Effector memory CD8-positive, alpha-beta T cell (primary cell): Measurements from ENCODE around the gene CDCA4.

Source experiments
- ATAC-seq: fragments of 150-1000 bp; cut with Tn5 transposase; replicated peaks from 2 replicates; pipeline ENCODE4 v1.10.0; 2021; ENCODE audit warnings: mild to moderate bottlenecking, moderate library complexity
- DNase-seq, 3 experiments: peaks; one replicate each; pipeline ENCODE4 v3.0.0; 2021
- H3K27ac Mint-ChIP-seq, 2 donors: one replicate each; pipeline ENCODE4 v1.8.0; 2022; ENCODE audit warnings: mild to moderate bottlenecking in 2 of 2, mixed read lengths in 2 of 2, moderate library complexity in 2 of 2
- H3K27me3 Mint-ChIP-seq, 2 donors: one replicate each; pipeline ENCODE4 v1.8.0; 2022; ENCODE audit warnings: mixed read lengths in 2 of 2
- H3K36me3 Mint-ChIP-seq: one replicate; pipeline ENCODE4 v1.8.0; 2022; ENCODE audit warnings: mild to moderate bottlenecking, moderate library complexity, mixed read lengths; ENCODE audit not compliant: insufficient read depth
- H3K4me1 Mint-ChIP-seq, 2 donors: one replicate each; pipeline ENCODE4 v1.8.0; 2022; ENCODE audit warnings: low read depth in 2 of 2, mixed read lengths in 2 of 2
- H3K4me3 Mint-ChIP-seq, 2 donors: one replicate each; pipeline ENCODE4 v1.8.0; 2022; ENCODE audit warnings: mild to moderate bottlenecking in 2 of 2, mixed read lengths in 2 of 2, moderate library complexity in 2 of 2
- H3K9me3 Mint-ChIP-seq, 2 donors: one replicate each; pipeline ENCODE4 v1.8.0; 2022; ENCODE audit warnings: mixed read lengths in 2 of 2

Gene CDCA4

DNA sequence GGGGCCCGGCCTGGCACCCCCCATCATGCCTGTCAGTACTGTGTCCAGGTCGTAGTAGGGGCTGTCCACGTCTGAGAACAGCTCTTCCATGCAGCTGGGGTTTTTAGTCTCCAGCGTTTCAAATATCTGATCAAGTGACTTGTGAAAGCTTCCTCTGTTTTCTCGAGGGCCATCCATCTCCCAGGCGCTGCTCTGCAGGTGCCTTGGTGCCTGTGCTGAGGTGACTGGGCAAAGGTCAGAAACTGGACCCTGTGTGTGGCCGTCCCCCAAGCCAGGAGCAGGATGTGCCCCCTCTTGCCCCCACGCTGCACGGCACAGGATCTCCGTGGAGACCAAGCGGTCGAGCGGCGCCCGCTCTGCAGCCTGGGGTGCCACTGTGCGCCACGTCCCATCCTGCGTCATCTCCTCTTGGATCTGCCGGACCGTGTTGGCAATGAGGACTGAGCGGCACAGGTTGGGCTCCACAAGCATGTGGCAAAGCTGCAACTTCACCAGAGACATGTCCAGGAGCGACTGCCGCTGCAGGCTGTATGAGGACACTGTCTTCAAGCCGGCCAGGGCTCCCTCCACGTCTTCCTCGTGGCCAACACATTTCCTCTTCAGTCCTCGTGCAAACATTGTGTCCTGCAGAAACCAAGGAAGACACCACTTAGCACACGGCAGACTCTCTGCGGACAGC, 9.4 kb downstream of the CDCA4 start:
- no peak overlapping the region for H3K4me3 Mint-ChIP-seq
- DNase-seq (no peak), ATAC-seq (no peak)
- peaks cover 42 to 44% of the 10 kb centered on the region in 2 donors for H3K4me1 Mint-ChIP-seq
- peaks cover 39% of the 10 kb centered on the region for H3K36me3 Mint-ChIP-seq
- no peaks in the 10 kb centered on the region for H3K9me3 Mint-ChIP-seq
- no peaks in the 10 kb centered on the region for H3K27me3 Mint-ChIP-seq
- H3K27ac Mint-ChIP-seq: peak overlapping the region in 1 of 2 donors; percentile 97

DNA sequence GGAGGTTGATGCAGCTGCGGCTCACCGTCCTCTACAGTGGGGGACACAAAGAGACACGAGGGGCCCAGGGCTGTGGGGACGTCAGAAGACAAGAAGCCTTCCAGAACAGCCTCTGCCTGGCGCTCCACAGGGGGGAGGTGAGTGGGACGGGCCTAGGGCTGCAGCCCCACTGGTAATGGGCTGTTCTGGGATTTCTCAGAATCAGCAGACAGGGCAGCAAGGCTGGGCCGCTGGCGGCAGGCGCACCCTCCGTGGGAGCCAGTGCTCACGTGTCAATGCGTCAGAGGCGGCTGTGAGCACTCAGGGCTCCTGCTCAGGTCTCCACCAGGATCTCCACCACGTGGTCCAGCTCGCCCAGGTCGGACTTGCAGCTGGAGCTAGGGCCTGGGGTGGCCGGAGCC, 10.0 kb downstream of the CDCA4 start:
- no peaks in the 10 kb centered on the region for H3K9me3 Mint-ChIP-seq
- no peak overlapping the region for H3K27ac Mint-ChIP-seq
- H3K36me3 Mint-ChIP-seq: peaks cover 41% of the 10 kb centered on the region
- DNase-seq: no peak
- no peak for ATAC-seq
- H3K4me1 Mint-ChIP-seq: peaks cover 38 to 39% of the 10 kb centered on the region in 2 donors
- H3K27me3 Mint-ChIP-seq: no peaks in the 10 kb centered on the region
- H3K4me3 Mint-ChIP-seq: no peak overlapping the region

DNA sequence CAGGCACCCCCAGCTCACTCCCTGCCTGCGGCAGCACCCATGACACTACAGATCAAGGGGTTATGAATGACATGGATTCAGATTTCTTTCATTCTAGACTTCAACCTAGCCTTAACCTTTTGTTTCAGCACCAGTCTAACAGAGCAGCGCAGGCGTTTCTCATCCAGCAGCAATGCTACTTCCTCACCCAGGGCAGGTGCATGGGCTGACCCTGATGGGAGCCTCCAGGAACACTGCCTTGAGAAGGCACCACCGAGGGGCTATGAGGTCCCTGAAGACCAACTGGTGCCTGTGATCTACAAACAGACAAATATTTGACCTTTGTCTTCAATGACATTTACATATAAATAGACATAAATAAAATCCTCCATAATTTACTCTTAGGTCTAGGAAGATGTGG, 10.8 kb downstream of the CDCA4 start:
- H3K4me3 Mint-ChIP-seq: no peak overlapping the region
- DNase-seq: no peak
- H3K36me3 Mint-ChIP-seq: peaks cover 45% of the 10 kb centered on the region

GRCh38 chr14:105007593-105008264, 13.2 kb downstream of the CDCA4 start:
- DNase-seq: no peak
- Mint-ChIP-seq H3K4me3 (no peak overlapping the region), H3K27me3 (no peaks in the 10 kb centered on the region), H3K4me1 (peaks cover 9 to 13% of the 10 kb centered on the region in 2 donors), H3K9me3 (no peaks in the 10 kb centered on the region), H3K36me3 (peaks cover 41% of the 10 kb centered on the region), H3K27ac (no peak overlapping the region)
- ATAC-seq: no peak

More for the DNA sequence above, 10.8 kb downstream of the CDCA4 start:
- Mint-ChIP-seq H3K27ac (peak overlapping the region in 1 of 2 donors; percentile 87), H3K9me3 (no peaks in the 10 kb centered on the region), H3K4me1 (peaks cover 30 to 32% of the 10 kb centered on the region in 2 donors), H3K27me3 (no peaks in the 10 kb centered on the region)
- no peak for ATAC-seq

DNA sequence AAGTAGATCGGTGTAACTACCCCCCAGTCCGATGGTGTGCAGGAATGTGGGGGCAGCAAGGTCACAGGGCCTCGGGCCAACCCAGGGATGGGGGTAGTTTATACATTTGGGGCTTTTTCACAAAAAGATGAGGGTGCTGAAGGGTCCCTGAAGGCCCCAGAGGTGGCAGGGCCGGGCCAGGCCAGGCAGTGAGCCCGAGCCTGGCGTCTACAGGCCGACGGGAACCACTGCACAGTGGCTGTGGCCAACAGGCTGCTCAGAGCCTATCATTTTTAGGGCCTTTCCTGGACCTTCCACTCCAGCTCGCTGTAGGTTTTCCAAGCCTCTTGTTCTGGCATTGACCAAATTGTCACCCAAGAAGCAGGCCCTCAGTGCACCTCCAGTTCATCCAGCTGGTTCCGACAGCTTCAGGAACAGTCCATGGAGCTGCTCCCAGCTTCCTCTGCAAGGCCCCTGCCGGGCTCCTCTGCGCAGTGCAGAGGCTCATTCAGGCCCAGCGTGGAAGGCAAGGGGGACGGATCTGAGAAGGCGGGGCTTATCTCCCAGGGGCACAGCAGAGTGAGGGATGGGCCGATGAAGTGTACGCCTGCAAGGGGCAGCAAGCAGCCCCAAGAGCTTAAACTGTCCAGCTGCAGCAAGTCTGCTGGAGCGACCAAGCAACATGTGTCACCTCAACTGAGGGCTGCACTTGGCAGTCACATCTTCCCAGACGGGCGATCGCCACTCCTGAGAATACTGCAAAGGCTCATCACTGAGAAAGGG, 13.9 kb downstream of the CDCA4 start:
- no peak for ATAC-seq
- H3K27me3 Mint-ChIP-seq: no peaks in the 10 kb centered on the region
- DNase-seq: no peak
- no peak overlapping the region for H3K27ac Mint-ChIP-seq
- no peak overlapping the region for H3K4me3 Mint-ChIP-seq
- no peaks in the 10 kb centered on the region for H3K9me3 Mint-ChIP-seq
- H3K4me1 Mint-ChIP-seq: peaks cover 3 to 7% of the 10 kb centered on the region in 2 donors
- H3K36me3 Mint-ChIP-seq: peaks cover 38% of the 10 kb centered on the region

- Mint-ChIP-seq H3K27me3 (no peaks in the 10 kb centered on the region), H3K27ac (no peak overlapping the region), H3K4me1 (peaks cover 0 to 2% of the 10 kb centered on the region in 2 donors), H3K4me3 (no peak overlapping the region), H3K36me3 (peaks cover 30% of the 10 kb centered on the region), H3K9me3 (no peaks in the 10 kb centered on the region)
- ATAC-seq (no peak), DNase-seq (no peak)
Measured at GRCh38 chr14:105005929-105006830, 14.7 kb downstream of the CDCA4 start.

GRCh38 chr14:105005329-105005928, 15.5 kb downstream of the CDCA4 start:
- Mint-ChIP-seq H3K36me3 (peaks cover 26% of the 10 kb centered on the region), H3K9me3 (no peaks in the 10 kb centered on the region), H3K4me1 (peaks cover 0 to 2% of the 10 kb centered on the region in 2 donors), H3K27ac (no peak overlapping the region), H3K27me3 (no peaks in the 10 kb centered on the region), H3K4me3 (no peak overlapping the region)
- ATAC-seq (no peak), DNase-seq (no peak)

DNA sequence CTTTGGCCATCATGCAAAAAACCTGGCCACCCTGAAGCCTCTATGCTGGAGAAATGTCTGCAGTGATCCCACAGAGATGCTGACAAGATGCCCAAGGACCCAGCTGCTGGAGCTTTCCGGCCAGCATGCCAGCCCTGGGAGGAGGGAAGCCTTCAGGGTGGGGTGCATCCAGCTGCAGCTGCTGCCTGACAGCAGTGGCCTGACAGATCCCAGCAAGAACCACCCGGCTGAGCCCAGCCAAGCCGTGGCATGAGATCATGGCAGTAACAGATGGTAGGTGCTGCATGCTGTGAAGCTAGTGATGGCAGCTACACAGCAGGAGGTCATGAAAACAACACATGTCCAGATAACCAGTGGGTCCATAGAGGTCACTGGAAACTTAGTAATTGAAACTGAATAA, 21.5 kb downstream of the CDCA4 start:
- Mint-ChIP-seq H3K27ac (no peak overlapping the region), H3K4me3 (no peak overlapping the region), H3K36me3 (peaks cover 7% of the 10 kb centered on the region), H3K9me3 (no peaks in the 10 kb centered on the region), H3K4me1 (no peaks in the 10 kb centered on the region), H3K27me3 (no peaks in the 10 kb centered on the region)
- DNase-seq: no peak
- ATAC-seq: no peak

GRCh38 chr14:104998801-104999200, 22.1 kb downstream of the CDCA4 start:
- no peak overlapping the region for H3K4me3 Mint-ChIP-seq
- ATAC-seq (no peak), DNase-seq (no peak)
- no peaks in the 10 kb centered on the region for H3K27me3 Mint-ChIP-seq
- H3K27ac Mint-ChIP-seq: no peak overlapping the region
- peaks cover 7% of the 10 kb centered on the region for H3K36me3 Mint-ChIP-seq
- no peaks in the 10 kb centered on the region for H3K4me1 Mint-ChIP-seq
- H3K9me3 Mint-ChIP-seq: no peaks in the 10 kb centered on the region

DNA sequence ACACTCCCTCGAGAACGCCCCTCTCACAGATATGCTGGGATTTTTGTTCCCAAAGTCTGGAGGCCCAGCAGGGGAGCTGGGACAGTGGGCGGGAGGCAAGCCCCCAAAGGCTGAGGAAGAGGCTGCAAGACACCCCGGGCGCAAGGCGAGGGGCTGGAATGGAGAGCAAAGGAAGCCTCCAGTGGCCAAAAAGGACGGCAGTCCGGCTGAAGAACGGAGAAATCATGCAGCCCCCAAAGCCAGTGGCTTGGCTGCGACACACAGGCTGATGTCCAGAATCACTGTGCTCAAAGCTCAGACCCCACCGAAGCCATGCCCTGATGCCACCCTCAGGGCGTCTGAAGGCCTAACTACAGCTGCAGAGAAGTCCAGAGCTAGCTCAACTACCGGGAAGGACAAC, 24.4 kb downstream of the CDCA4 start:
- no peak overlapping the region for H3K27ac Mint-ChIP-seq
- H3K36me3 Mint-ChIP-seq: peaks cover 11% of the 10 kb centered on the region
- no peaks in the 10 kb centered on the region for H3K27me3 Mint-ChIP-seq
- H3K4me3 Mint-ChIP-seq: no peak overlapping the region
- ATAC-seq: no peak
- no peak for DNase-seq
- H3K4me1 Mint-ChIP-seq: peaks cover 0 to 5% of the 10 kb centered on the region in 2 donors
- no peaks in the 10 kb centered on the region for H3K9me3 Mint-ChIP-seq

GRCh38 chr14:104996032-104996431, 24.9 kb downstream of the CDCA4 start:
- no peak for ATAC-seq
- no peak overlapping the region for H3K4me3 Mint-ChIP-seq
- H3K36me3 Mint-ChIP-seq: peaks cover 11% of the 10 kb centered on the region
- H3K27ac Mint-ChIP-seq: peak overlapping the region in 1 of 2 donors; percentile 35
- peaks cover 0 to 5% of the 10 kb centered on the region in 2 donors for H3K4me1 Mint-ChIP-seq
- no peaks in the 10 kb centered on the region for H3K27me3 Mint-ChIP-seq
- no peaks in the 10 kb centered on the region for H3K9me3 Mint-ChIP-seq
- DNase-seq: no peak

- no peak for ATAC-seq
- Mint-ChIP-seq H3K4me3 (no peak overlapping the region), H3K27me3 (no peaks in the 10 kb centered on the region), H3K9me3 (no peaks in the 10 kb centered on the region), H3K4me1 (peaks cover 0 to 5% of the 10 kb centered on the region in 2 donors), H3K27ac (peak overlapping the region in 1 of 2 donors; percentile 62), H3K36me3 (peaks cover 11% of the 10 kb centered on the region)
- DNase-seq: no peak
Measured at GRCh38 chr14:104994978-104995377, 25.9 kb downstream of the CDCA4 start.
